ENCODE data around the gene ERFE. TPM values are rescaled to one million over a fixed set of nuclear protein-coding genes. Genes with fewer than 3 reads are reported as not detected.

ERFE gene
- total and polyA plus RNA-seq, 2 of the 13 experiments (the other 11 are each of a cell fraction or from before 2014, with no cell fraction given) = 0.09 TPM; not detected in 1

GRCh38 chr2:238158509-238159070 lies at the start of gene ERFE (continued):
- no peak for TF ChIP-seq ZBTB46 (CRISPR knock-in tag; IDR thresholded peaks at IDR 0.05; ENCODE audit: borderline replicate concordance)
- TF ChIP-seq ZNF703 (CRISPR knock-in tag; IDR thresholded peaks at IDR 0.05; ENCODE audit: borderline replicate concordance) = no peak
- no peak for TF ChIP-seq CBX1 (IDR thresholded peaks at IDR 0.05; ENCODE audit: low read depth)
- no peak for TF ChIP-seq ZNF468 (CRISPR knock-in tag; IDR thresholded peaks at IDR 0.05)
- no peak for TF ChIP-seq POLR2A (IDR thresholded peaks at IDR 0.05; ENCODE audit: insufficient read depth in 1 of 2, low read depth in 2 of 2, low read length in 2 of 2)
- no peak for TF ChIP-seq MIER3 (CRISPR knock-in tag; IDR thresholded peaks at IDR 0.05; ENCODE audit: borderline replicate concordance)
- no peak for TF ChIP-seq ETV5 (CRISPR knock-in tag; IDR thresholded peaks at IDR 0.05; ENCODE audit: borderline replicate concordance)
- no peak for TF ChIP-seq NCOA1 (CRISPR knock-in tag; IDR thresholded peaks at IDR 0.05)
- no peak for TF ChIP-seq ZNF619 (CRISPR knock-in tag; IDR thresholded peaks at IDR 0.05)
- TF ChIP-seq KDM5A (IDR thresholded peaks at IDR 0.05; ENCODE audit: borderline replicate concordance, low read length) = no peak
- TF ChIP-seq ZXDC (CRISPR knock-in tag; IDR thresholded peaks at IDR 0.05) = no peak
- no peak for TF ChIP-seq IRF1 (CRISPR knock-in tag; IDR thresholded peaks at IDR 0.05; ENCODE audit: low read depth)
- TF ChIP-seq ZNF256 (CRISPR knock-in tag; conservative IDR thresholded peaks at IDR 0.05) = no peak
- TF ChIP-seq STAT6 (CRISPR knock-in tag; IDR thresholded peaks at IDR 0.05; ENCODE audit: borderline replicate concordance) = no peak
- TF ChIP-seq KDM5B (CRISPR knock-in tag; IDR thresholded peaks at IDR 0.05; ENCODE audit: borderline replicate concordance) = no peak
- no peak for TF ChIP-seq DZIP1 (CRISPR knock-in tag; IDR thresholded peaks at IDR 0.05)
- no peak for TF ChIP-seq HIC2 (CRISPR knock-in tag; IDR thresholded peaks at IDR 0.05; ENCODE audit: low read depth)

All from HepG2 (cell line).